Peyer's patch (tissue), 4 donors: ENCODE data around the gene INA. TPM values are rescaled to one million over a fixed set of nuclear protein-coding genes. Genes with fewer than 3 reads are reported as not detected.

Experiments used
- DNase-seq, 3 donors: peaks; one replicate each; pipeline ENCODE4 v3.0.0-alpha.2; 2017 to 2019
- H3K27ac ChIP-seq, 4 donors: fragments of 200-600 bp; sonication (generic); one replicate each; pipeline ENCODE4 v1.5.1; 2016 to 2019
- H3K27me3 ChIP-seq, 2 donors: fragments of 200-600 bp; sonication (generic); one replicate each; pipeline ENCODE4 v1.5.1; 2019
- H3K36me3 ChIP-seq, 3 donors: fragments of 200-600 bp; sonication (generic); one replicate each; pipeline ENCODE4 v1.5.1; 2016 to 2019
- H3K4me1 ChIP-seq, 4 donors: fragments of 200-600 bp; sonication (generic); one replicate each; pipeline ENCODE4 v1.5.1; 2016 to 2019
- H3K4me3 ChIP-seq, 4 donors: fragments of 200-600 bp; sonication (generic); 1 replicate in 3 of 4; 2 replicates in 1 of 4; pipeline ENCODE4 v1.5.1; 2016 to 2019; ENCODE audit warnings: mild to moderate bottlenecking in 1 of 4
- H3K9me3 ChIP-seq, 4 donors: fragments of 200-600 bp; sonication (generic); one replicate each; pipeline ENCODE4 v1.5.1; 2016 to 2019; ENCODE audit warnings: mild to moderate bottlenecking in 1 of 4
- CTCF ChIP-seq, 6 experiments: fragments of 450-650 bp in 4 of 6; fragments of 200-600 bp in 2 of 6; sonication (generic) in 1 of 6; IDR thresholded peaks; one replicate each; pipeline ENCODE4 v1.5.1; 2017 to 2019; ENCODE audit warnings: antibody characterized with exemption in 6 of 6, mild to moderate bottlenecking in 3 of 6, moderate library complexity in 1 of 6
- POLR2A ChIP-seq, 2 donors: fragments of 450-650 bp; IDR thresholded peaks; one replicate each; pipeline ENCODE4 v1.5.1; 2017; ENCODE audit warnings: antibody characterized with exemption in 2 of 2, mild to moderate bottlenecking in 2 of 2, moderate library complexity in 2 of 2
- total RNA-seq, 4 donors: library from RNA; depleted of rRNA; stranded (reverse); fragments of >200 nt; gene quantifications; one replicate each; pipeline ENCODE4 v1.1.0, GENCODE V29; 2016

The INA gene
- total RNA-seq, 4 donors from 2014 or later: 0.35 to 1.1 TPM; not detected in 2

- no peak overlapping the region for H3K4me3 ChIP-seq
- TF ChIP-seq CTCF (IDR thresholded peaks at IDR 0.05): no peak
- no peak for TF ChIP-seq POLR2A (IDR thresholded peaks at IDR 0.05)
- peaks cover 0 to 14% (median 4%) of the 10 kb centered on the region in 4 donors for H3K4me1 ChIP-seq
- peaks cover 0 to 19% of the 10 kb centered on the region in 2 donors for H3K27me3 ChIP-seq
- no peak for DNase-seq
- no peaks in the 10 kb centered on the region for H3K36me3 ChIP-seq
- no peak overlapping the region for H3K27ac ChIP-seq
- H3K9me3 ChIP-seq: no peaks in the 10 kb centered on the region
Observed at GRCh38 chr10:103281753-103282152, 4.8 kb downstream of the INA start.

- H3K4me1 ChIP-seq: peaks cover 0 to 2% (median 0%) of the 10 kb centered on the region in 4 donors
- no peak for TF ChIP-seq POLR2A (IDR thresholded peaks at IDR 0.05)
- TF ChIP-seq CTCF (IDR thresholded peaks at IDR 0.05): no peak
- DNase-seq: no peak
- H3K9me3 ChIP-seq: no peaks in the 10 kb centered on the region
- H3K27me3 ChIP-seq: peaks cover 0 to 7% of the 10 kb centered on the region in 2 donors
- H3K27ac ChIP-seq: no peak overlapping the region
- no peaks in the 10 kb centered on the region for H3K36me3 ChIP-seq
- no peak overlapping the region for H3K4me3 ChIP-seq
Observed at GRCh38 chr10:103282961-103283360, 6.0 kb downstream of the INA start.

GRCh38 chr10:103284170-103284569 is 7.2 kb downstream of the INA start:
- H3K4me3 ChIP-seq: no peak overlapping the region
- DNase-seq: no peak
- no peaks in the 10 kb centered on the region for H3K4me1 ChIP-seq
- H3K27me3 ChIP-seq: no peaks in the 10 kb centered on the region
- TF ChIP-seq CTCF (IDR thresholded peaks at IDR 0.05) (no peak), POLR2A (IDR thresholded peaks at IDR 0.05) (no peak)
- H3K27ac ChIP-seq: no peak overlapping the region
- no peaks in the 10 kb centered on the region for H3K36me3 ChIP-seq
- no peaks in the 10 kb centered on the region for H3K9me3 ChIP-seq

- Histone ChIP-seq H3K4me1 (no peaks in the 10 kb centered on the region), H3K36me3 (no peaks in the 10 kb centered on the region), H3K27ac (no peak overlapping the region), H3K4me3 (no peak overlapping the region), H3K27me3 (no peaks in the 10 kb centered on the region), H3K9me3 (no peaks in the 10 kb centered on the region)
- TF ChIP-seq CTCF (IDR thresholded peaks at IDR 0.05): no peak
- TF ChIP-seq POLR2A (IDR thresholded peaks at IDR 0.05): no peak
- no peak for DNase-seq
Observed at GRCh38 chr10:103287992-103288391, 11.1 kb downstream of the INA start.

- no peaks in the 10 kb centered on the region for H3K36me3 ChIP-seq
- H3K9me3 ChIP-seq: no peaks in the 10 kb centered on the region
- no peak overlapping the region for H3K4me3 ChIP-seq
- TF ChIP-seq CTCF (IDR thresholded peaks at IDR 0.05) (no peak), POLR2A (IDR thresholded peaks at IDR 0.05) (no peak)
- H3K27me3 ChIP-seq: no peaks in the 10 kb centered on the region
- no peaks in the 10 kb centered on the region for H3K4me1 ChIP-seq
- no peak overlapping the region for H3K27ac ChIP-seq
- DNase-seq: no peak
Observed at GRCh38 chr10:103291588-103291987, 14.7 kb downstream of the INA start.
